BE2C (cell line): ENCODE results near the gene POLRMT.
"Not testable (repeated sequence)": the region's sequence is repeated elsewhere in the genome, so short reads cannot be mapped to it uniquely, and the experiment has no call there.

Experiments
- DNase-seq: peaks from one replicate; pipeline ENCODE4 v3.0.0-alpha.2; 2020
- H3K27me3 ChIP-seq: fragments of 250-450 bp; sonication (Bioruptor Pico); 2 replicates; pipeline ENCODE4 v1.5.1; 2020; ENCODE audit warnings: mild to moderate bottlenecking
- H3K36me3 ChIP-seq: fragments of 250-450 bp; sonication (Bioruptor Pico); 2 replicates; pipeline ENCODE4 v1.5.1; 2020; ENCODE audit warnings: mild to moderate bottlenecking
- H3K4me1 ChIP-seq: fragments of 250-450 bp; sonication (Bioruptor Pico); 2 replicates; pipeline ENCODE4 v1.5.1; 2020
- H3K4me3 ChIP-seq: 2 replicates; pipeline ENCODE4 v1.5.1; 2011; ENCODE audit warnings: low read depth, low read length
- H3K9me3 ChIP-seq: fragments of 250-450 bp; sonication (Bioruptor Pico); 2 replicates; pipeline ENCODE4 v1.5.1; 2020
- TF ChIP-seq, protein P1 (sequence below): IDR thresholded peaks from 2 replicates; pipeline ENCODE4 v1.5.1; 2012; ENCODE audit warnings: mild to moderate bottlenecking, low read depth, low read length

The POLRMT gene

DNA sequence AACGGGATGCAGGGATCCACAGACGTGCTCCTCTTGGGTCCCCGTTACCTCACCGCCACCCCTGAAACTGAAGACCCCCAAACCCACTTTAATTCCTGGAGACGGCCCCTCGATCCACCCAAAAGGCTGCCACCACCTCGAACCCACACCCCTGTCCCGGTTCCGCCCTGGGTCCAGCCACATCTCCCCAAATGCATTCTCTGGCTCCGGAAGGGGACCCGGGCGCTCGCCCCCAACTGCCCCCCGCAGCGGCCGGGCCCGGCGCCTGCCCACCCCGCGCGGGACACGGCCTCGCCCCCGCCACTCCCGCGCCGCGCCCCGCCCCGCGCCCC is 42.6 kb upstream of the POLRMT start:
- DNase-seq, result no peak
- TF ChIP-seq, protein P1, sequence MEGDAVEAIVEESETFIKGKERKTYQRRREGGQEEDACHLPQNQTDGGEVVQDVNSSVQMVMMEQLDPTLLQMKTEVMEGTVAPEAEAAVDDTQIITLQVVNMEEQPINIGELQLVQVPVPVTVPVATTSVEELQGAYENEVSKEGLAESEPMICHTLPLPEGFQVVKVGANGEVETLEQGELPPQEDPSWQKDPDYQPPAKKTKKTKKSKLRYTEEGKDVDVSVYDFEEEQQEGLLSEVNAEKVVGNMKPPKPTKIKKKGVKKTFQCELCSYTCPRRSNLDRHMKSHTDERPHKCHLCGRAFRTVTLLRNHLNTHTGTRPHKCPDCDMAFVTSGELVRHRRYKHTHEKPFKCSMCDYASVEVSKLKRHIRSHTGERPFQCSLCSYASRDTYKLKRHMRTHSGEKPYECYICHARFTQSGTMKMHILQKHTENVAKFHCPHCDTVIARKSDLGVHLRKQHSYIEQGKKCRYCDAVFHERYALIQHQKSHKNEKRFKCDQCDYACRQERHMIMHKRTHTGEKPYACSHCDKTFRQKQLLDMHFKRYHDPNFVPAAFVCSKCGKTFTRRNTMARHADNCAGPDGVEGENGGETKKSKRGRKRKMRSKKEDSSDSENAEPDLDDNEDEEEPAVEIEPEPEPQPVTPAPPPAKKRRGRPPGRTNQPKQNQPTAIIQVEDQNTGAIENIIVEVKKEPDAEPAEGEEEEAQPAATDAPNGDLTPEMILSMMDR, result no peak

DNA sequence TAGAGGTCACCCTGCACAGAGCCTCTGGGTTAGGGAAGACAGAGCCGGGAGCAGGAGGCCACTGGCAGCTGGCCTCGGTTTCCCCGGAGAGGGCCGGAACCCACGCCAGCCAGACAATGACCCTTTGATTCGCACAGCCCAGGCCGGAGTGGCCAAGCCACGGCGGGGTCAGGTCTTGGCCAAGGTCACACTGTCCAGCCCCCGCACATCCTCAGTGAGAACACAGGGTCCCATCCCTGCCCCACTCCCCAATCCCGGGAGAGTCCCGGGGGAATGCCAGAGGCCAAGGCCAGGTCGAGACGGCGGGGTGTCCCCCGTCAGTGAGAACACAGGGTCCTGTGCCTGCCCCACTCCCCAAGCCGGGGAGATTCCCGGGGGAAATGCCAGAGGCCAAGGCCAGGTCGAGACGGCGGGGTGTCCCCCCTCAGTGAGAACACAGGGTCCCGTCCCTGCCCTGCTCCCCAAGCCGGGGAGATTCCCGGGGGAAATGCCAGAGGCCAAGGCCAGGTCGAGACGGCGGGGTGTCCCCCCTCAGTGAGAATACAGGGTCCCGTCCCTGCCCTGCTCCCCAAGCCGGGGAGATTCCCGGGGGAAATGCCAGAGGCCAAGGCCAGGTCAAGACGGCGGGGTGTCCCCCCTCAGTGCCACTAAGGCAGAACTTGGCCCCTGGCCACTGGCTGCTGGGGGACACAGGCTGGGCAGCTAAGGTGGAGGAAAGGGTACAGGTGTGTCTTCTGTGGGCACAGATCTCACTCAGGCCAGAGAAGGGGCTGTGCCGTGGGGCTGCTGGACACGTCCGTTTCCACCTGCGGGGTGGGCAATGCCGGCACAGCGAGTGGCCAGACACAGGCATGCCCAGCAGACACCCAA is 41.2 kb upstream of the POLRMT start:
- Histone ChIP-seq H3K36me3 (no peaks in the 10 kb centered on the region), H3K4me3 (no peak overlapping the region), H3K9me3 (no peaks in the 10 kb centered on the region), H3K27me3 (peaks cover 25% of the 10 kb centered on the region), H3K4me1 (no peaks in the 10 kb centered on the region)
- TF ChIP-seq, protein P1, result no peak
- no peak for DNase-seq

More for the DNA sequence above, 42.6 kb upstream of the POLRMT start:
- H3K4me3 ChIP-seq, result no peak overlapping the region
- H3K36me3 ChIP-seq, result no peaks in the 10 kb centered on the region
- H3K4me1 ChIP-seq, result no peaks in the 10 kb centered on the region
- peaks cover 25% of the 10 kb centered on the region for H3K27me3 ChIP-seq
- no peaks in the 10 kb centered on the region for H3K9me3 ChIP-seq

DNA sequence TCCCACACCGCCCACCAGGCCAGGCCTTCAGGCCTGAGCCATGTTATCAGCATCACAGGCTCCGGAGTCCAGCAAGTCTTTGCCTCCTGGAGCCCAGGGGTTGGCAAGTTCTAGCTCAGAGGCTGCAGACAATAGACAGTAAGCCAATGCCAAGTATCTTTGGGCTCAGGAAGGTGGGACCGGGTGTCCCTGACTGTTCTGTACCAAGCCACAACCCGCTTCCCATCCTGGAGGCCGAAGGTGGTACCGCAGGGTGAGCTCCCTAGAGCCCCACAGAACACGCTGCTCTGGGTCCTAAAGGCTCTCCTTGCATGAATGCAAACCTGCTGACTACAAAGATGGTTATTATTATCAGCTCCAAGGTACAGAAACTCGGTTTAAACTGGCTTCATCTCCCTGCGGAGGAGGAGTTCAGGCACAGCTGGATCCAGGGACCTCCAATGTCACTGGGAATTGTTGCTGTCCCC is 37.3 kb upstream of the POLRMT start:
- H3K4me3 ChIP-seq, result no peak overlapping the region
- no peaks in the 10 kb centered on the region for H3K36me3 ChIP-seq
- DNase-seq, result no peak
- no peaks in the 10 kb centered on the region for H3K9me3 ChIP-seq
- H3K4me1 ChIP-seq, result no peaks in the 10 kb centered on the region
- TF ChIP-seq, protein P1, result no peak
- peaks cover 7% of the 10 kb centered on the region for H3K27me3 ChIP-seq

DNA sequence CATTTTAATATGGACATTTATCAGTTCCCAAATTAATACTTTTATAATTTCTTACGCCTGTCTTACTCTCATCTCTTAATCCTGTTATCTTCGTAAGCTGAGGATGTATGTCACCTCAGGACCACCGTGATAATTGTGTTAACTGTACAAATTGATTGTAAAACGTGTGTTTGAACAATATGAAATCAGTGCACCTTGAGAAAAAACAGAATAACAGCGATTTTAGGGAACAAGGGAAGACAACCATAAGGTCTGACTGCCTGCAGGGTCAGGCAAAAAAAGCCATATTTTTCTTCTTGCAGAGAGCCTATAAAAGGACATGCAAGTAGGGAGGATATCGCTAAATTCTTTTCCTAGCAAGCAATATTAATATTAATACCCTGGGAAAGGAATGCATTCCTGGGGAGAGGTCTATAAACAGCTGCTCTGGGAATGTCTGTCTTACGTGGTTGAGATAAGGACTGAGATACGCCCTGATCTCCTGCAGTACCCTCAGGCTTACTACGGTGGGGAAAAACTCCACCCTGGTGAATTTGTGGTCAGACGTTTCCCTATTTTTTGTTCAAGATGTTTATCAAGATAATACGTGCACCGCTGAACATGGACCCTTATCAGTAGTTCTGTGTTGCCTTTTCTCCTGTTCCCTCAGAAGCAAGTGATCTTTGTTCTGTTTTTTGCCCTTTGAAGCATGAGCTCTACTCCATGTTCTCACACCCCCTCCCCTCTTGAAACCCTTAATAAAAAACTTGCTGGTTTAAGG is 35.5 kb upstream of the POLRMT start:
- H3K4me3 ChIP-seq, H3K4me1 ChIP-seq, H3K27me3 ChIP-seq, H3K36me3 ChIP-seq, DNase-seq, H3K9me3 ChIP-seq: not testable (repeated sequence)

DNA sequence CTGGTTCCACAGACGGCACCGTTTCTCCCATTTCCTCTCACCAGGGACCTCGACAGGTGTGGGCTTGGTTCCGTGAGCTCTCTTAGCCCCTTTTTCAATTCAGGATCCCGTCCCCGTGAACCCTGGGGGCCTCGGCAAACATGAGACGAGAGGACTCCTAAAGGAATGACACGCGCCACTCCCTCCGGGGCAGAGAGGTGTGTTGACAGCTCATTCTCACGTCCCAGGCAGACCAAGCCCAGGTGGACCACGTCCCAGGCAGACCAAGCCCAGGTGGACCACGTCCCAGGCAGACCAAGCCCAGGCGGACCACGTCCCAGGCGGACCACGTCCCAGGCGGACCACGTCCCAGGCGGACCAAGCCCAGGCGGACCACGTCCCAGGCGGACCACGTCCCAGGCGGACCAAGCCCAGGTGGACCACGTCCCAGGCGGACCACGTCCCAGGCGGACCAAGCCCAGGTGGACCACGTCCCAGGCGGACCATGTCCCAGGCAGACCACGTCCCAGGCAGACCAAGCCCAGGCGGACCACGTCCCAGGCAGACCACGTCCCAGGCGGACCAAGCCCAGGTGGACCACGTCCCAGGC is 33.7 kb upstream of the POLRMT start:
- not testable (repeated sequence) for H3K27me3 ChIP-seq, H3K4me1 ChIP-seq, H3K36me3 ChIP-seq

DNA sequence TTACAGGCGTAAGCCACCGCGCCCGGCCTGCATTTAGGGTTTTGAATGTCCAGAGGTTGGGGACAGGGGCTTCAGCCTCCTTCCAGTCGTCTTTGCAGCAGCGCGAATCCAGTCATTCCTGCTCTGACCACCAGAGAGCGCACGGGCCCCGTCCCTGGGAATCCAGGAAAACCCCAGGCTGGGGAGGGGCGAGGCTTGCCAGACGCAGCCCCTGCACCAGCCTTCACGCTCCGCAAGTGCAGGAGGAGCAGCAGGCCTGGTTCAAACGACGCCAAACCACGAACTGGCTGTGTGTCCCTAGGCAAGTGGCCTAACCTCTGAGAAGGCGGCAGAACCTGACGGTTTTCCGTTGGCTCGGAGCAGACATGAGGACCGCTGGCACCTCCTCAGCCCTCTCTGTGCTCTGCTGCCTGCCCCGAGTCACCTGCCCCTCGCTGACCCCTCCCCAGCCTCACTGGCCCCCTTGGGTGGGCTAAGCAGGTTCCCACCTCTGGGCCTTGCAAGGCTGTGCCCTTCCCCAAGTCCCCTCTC is 31.6 kb upstream of the POLRMT start:
- Histone ChIP-seq H3K4me1 (peaks cover 3% of the 10 kb centered on the region; the same call in 1 of the 2 replicates), H3K27me3 (no peaks in the 10 kb centered on the region; the same call in 1 of the 2 replicates), H3K36me3 (peaks cover 9% of the 10 kb centered on the region), H3K4me3 (no peak overlapping the region), H3K9me3 (no peaks in the 10 kb centered on the region; the same call in 1 of the 2 replicates)
- TF ChIP-seq, protein P1, result peak; percentile 88
- DNase-seq, result peak; percentile 95

More for the DNA sequence above, 33.7 kb upstream of the POLRMT start:
- not testable (repeated sequence) for DNase-seq, H3K9me3 ChIP-seq, H3K4me3 ChIP-seq
